ENCODE measurements around the gene NR1H3. TPM values are rescaled to one million over a fixed set of nuclear protein-coding genes. Genes with fewer than 3 reads are reported as not detected.

Gene NR1H3
- total RNA-seq, 6 experiments from 2014 or later, result 5.4 to 11.2 (median 9.2) TPM

DNA sequence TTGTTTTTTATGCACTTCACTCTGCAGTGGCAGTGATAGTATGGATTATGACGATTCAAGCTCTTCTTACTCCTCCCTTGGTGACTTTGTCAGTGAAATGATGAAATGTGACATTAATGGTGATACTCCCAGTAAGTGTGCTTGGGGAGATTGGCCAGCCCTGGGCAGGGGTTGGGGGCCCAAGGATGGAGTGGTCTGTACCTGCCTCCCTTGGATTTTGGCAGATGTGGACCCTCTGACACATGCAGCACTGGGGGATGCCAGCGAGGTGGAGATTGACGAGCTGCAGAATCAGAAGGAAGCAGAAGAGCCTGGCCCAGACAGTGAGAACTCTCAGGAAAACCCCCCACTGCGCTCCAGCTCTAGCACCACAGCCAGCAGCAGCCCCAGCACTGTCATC is 26.4 kb downstream of the NR1H3 start:
- TF ChIP-seq, protein P1, sequence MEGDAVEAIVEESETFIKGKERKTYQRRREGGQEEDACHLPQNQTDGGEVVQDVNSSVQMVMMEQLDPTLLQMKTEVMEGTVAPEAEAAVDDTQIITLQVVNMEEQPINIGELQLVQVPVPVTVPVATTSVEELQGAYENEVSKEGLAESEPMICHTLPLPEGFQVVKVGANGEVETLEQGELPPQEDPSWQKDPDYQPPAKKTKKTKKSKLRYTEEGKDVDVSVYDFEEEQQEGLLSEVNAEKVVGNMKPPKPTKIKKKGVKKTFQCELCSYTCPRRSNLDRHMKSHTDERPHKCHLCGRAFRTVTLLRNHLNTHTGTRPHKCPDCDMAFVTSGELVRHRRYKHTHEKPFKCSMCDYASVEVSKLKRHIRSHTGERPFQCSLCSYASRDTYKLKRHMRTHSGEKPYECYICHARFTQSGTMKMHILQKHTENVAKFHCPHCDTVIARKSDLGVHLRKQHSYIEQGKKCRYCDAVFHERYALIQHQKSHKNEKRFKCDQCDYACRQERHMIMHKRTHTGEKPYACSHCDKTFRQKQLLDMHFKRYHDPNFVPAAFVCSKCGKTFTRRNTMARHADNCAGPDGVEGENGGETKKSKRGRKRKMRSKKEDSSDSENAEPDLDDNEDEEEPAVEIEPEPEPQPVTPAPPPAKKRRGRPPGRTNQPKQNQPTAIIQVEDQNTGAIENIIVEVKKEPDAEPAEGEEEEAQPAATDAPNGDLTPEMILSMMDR (IDR thresholded peaks at IDR 0.05), result no peak
- no peak for DNase-seq
- no peak overlapping the region for H3K27ac Mint-ChIP-seq
- H3K4me3 Mint-ChIP-seq, result no peak overlapping the region
- H3K4me1 Mint-ChIP-seq (ENCODE audit: low read depth), result no peaks in the 10 kb centered on the region; the same call in 1 of the 2 replicates
- no peaks in the 10 kb centered on the region for H3K9me3 Mint-ChIP-seq
- H3K36me3 Mint-ChIP-seq (ENCODE audit: low read depth), result peaks cover 28% of the 10 kb centered on the region
- no peaks in the 10 kb centered on the region for H3K27me3 Mint-ChIP-seq (ENCODE audit: insufficient read depth)

DNA sequence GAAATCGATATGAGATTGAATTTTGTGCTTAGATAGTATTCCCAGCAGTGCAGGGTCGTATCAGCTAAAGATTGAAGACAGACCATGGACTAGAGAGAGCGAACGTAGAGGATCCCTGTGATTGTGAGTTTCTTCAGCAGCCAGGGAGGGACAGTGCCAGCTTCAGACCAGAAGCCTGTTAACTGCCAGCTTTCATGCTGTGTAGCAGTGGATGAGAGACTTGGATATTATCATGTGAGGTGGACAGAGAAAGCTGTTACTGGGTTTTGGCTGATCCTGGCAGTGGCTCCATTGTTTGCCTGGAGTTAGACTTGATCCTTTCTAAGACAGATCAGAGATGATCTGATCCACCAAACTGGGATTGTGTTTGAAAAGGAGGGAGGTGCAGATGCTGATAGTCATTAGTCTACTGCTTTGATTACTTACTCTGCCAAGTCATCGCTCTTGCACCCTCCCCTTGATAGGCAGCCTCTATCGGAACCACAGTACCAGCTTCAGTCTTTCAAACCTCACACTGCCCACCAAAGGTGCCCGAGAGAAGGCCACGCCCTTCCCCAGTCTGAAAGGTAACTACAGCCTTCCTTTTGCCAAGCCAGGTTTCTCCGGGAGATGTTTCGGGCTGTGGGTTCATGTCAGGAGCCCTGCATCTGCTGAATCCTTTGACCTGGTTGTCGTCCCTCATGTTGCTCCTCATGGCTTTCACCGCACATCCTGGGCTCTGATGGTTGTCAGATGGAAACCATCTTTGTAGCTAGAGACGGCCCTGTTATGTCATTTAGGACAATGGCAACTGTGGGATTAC is 28.4 kb downstream of the NR1H3 start:
- Mint-ChIP-seq H3K36me3 (ENCODE audit: low read depth) (peaks cover 37% of the 10 kb centered on the region), H3K27ac (no peak overlapping the region), H3K4me3 (no peak overlapping the region), H3K27me3 (ENCODE audit: insufficient read depth) (no peaks in the 10 kb centered on the region; the same call in 1 of the 2 replicates), H3K9me3 (no peaks in the 10 kb centered on the region), H3K4me1 (ENCODE audit: low read depth) (no peaks in the 10 kb centered on the region)
- DNase-seq, result no peak
- TF ChIP-seq, protein P1 (IDR thresholded peaks at IDR 0.05), result no peak

DNA sequence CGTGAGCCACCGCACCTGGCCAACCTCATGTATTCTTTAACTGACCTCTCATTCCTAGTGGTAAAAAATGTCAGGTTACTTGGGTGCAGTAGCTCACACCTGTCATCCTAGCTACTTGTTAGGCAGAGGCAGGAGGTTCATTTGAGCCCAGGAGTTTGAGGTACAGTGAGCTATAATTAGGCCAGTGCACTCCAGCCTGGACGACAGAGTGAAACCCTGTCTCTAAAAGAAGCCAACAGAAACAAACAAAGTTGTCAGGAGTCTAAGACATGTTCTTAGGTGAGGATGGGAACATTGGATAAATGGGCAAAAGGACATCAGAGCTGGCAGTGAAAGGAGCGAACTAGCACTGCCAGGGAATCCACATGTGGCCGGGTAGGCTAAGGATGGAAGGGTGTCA is 30.3 kb downstream of the NR1H3 start:
- TF ChIP-seq, protein P1 (IDR thresholded peaks at IDR 0.05), result no peak
- H3K36me3 Mint-ChIP-seq (ENCODE audit: low read depth), result peaks cover 29% of the 10 kb centered on the region

DNA sequence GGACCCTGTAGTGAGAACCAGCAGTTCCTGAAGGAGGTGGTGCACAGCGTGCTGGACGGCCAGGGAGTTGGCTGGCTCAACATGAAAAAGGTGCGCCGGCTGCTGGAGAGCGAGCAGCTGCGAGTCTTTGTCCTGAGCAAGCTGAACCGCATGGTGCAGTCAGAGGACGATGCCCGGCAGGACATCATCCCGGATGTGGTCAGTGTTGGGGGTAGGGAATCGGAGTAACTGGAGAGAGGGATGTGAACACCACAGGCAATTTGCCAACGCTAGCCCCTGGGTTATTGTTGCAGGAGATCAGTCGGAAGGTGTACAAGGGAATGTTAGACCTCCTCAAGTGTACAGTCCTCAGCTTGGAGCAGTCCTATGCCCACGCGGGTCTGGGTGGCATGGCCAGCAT is 32.1 kb downstream of the NR1H3 start:
- no peak for DNase-seq
- Mint-ChIP-seq H3K4me3 (no peak overlapping the region), H3K4me1 (ENCODE audit: low read depth) (no peaks in the 10 kb centered on the region), H3K27ac (no peak overlapping the region), H3K36me3 (ENCODE audit: low read depth) (peaks cover 23% of the 10 kb centered on the region; the same call in 1 of the 2 replicates), H3K27me3 (ENCODE audit: insufficient read depth) (no peaks in the 10 kb centered on the region; the same call in 1 of the 2 replicates), H3K9me3 (no peaks in the 10 kb centered on the region)
- TF ChIP-seq, protein P1 (IDR thresholded peaks at IDR 0.05), result no peak

More for the DNA sequence above, 30.3 kb downstream of the NR1H3 start:
- H3K4me3 Mint-ChIP-seq, result no peak overlapping the region
- H3K27me3 Mint-ChIP-seq (ENCODE audit: insufficient read depth), result no peaks in the 10 kb centered on the region; the same call in 1 of the 2 replicates
- no peaks in the 10 kb centered on the region for H3K4me1 Mint-ChIP-seq (ENCODE audit: low read depth)
- no peak overlapping the region for H3K27ac Mint-ChIP-seq
- DNase-seq, result no peak
- H3K9me3 Mint-ChIP-seq, result no peaks in the 10 kb centered on the region

DNA sequence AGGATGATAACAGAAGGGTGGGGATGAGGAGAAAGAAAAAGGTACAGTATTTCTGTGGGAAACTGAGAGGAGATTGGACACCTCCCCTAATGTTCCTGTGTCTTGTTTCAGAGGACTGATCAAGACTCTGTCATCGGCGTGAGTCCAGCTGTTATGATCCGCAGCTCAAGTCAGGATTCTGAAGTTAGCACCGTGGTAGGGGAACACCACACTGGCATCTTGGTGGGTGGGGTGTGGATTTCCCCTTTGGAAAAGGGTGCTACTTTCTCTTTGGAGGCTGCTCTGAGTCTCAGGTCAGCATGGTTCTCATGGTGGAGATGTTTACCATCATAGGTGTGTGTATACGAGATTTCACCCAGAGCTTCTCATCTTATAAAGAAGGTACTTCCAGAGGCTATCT is 37.6 kb downstream of the NR1H3 start:
- H3K27ac Mint-ChIP-seq, result no peak overlapping the region
- no peaks in the 10 kb centered on the region for H3K4me1 Mint-ChIP-seq (ENCODE audit: low read depth)
- H3K36me3 Mint-ChIP-seq (ENCODE audit: low read depth), result peaks cover 43% of the 10 kb centered on the region
- no peak overlapping the region for H3K4me3 Mint-ChIP-seq
- no peak for DNase-seq
- peaks cover 13% of the 10 kb centered on the region; the same call in 1 of the 2 replicates for H3K9me3 Mint-ChIP-seq
- H3K27me3 Mint-ChIP-seq (ENCODE audit: insufficient read depth), result no peaks in the 10 kb centered on the region; the same call in none of the 2 replicates
- TF ChIP-seq, protein P1 (IDR thresholded peaks at IDR 0.05), result no peak

All from HFFc6 (cell line).